NAMALWA (cell line): Measurements from ENCODE around the gene MYO10.
"Not testable (repeated sequence)": the region's sequence is repeated elsewhere in the genome, so short reads cannot be mapped to it uniquely, and the experiment has no call there.

Experiments
- DNase-seq: peaks from one replicate; pipeline ENCODE4 v3.0.0-alpha.2; 2015; ENCODE audit warnings: low spot score

Gene MYO10

GRCh38 chr5:16886793-16887345, 49.2 kb downstream of the MYO10 start:
- DNase-seq: no peak

- DNase-seq: no peak
These were observed 49.7 kb downstream of the MYO10 start for GRCh38 chr5:16886366-16886736.

- no peak for DNase-seq
These were observed 50.3 kb downstream of the MYO10 start for GRCh38 chr5:16885635-16886365.

GRCh38 chr5:16884595-16884994, 51.5 kb downstream of the MYO10 start:
- no peak for DNase-seq

GRCh38 chr5:16883806-16884205, 52.3 kb downstream of the MYO10 start:
- DNase-seq: no peak

GRCh38 chr5:16883176-16883575, 52.9 kb downstream of the MYO10 start:
- no peak for DNase-seq

- DNase-seq: no peak
These were observed 54.8 kb downstream of the MYO10 start for GRCh38 chr5:16881251-16881650.

- no peak for DNase-seq
These were observed 55.5 kb downstream of the MYO10 start for GRCh38 chr5:16880547-16880946.

GRCh38 chr5:16879650-16880049, 56.4 kb downstream of the MYO10 start:
- no peak for DNase-seq

GRCh38 chr5:16879191-16879590, 56.9 kb downstream of the MYO10 start:
- no peak for DNase-seq

GRCh38 chr5:16877267-16877935, 58.7 kb downstream of the MYO10 start:
- no peak for DNase-seq

- not testable (repeated sequence) for DNase-seq
These were observed 61.7 kb downstream of the MYO10 start for GRCh38 chr5:16874424-16874823.

- no peak for DNase-seq
These were observed 64.2 kb downstream of the MYO10 start for GRCh38 chr5:16871746-16872339.

GRCh38 chr5:16870878-16871277, 65.2 kb downstream of the MYO10 start:
- DNase-seq: no peak

- no peak for DNase-seq
These were observed 66.0 kb downstream of the MYO10 start for GRCh38 chr5:16869821-16870796.

- no peak for DNase-seq
These were observed 68.5 kb downstream of the MYO10 start for GRCh38 chr5:16867577-16867953.

- DNase-seq: no peak
These were observed 69.1 kb downstream of the MYO10 start for GRCh38 chr5:16866795-16867576.

GRCh38 chr5:16866273-16866672, 69.8 kb downstream of the MYO10 start:
- DNase-seq: no peak

GRCh38 chr5:16865151-16865550, 70.9 kb downstream of the MYO10 start:
- no peak for DNase-seq

- DNase-seq: no peak
These were observed 71.4 kb downstream of the MYO10 start for GRCh38 chr5:16864631-16865131.

GRCh38 chr5:16863469-16863946, 72.6 kb downstream of the MYO10 start:
- no peak for DNase-seq
